Stimulated activated CD8-positive, alpha-beta memory T cell treated with anti-CD3 and anti-CD28 coated beads, Interleukin-2, amount 100 ng/mL, for 1 hour (primary cell): Measurements from ENCODE around the gene UPK3A.

Experiments
- DNase-seq, 2 donors: peaks; one replicate each; pipeline ENCODE4 v3.0.0-alpha.2; 2020; ENCODE audit warnings: low read depth in 2 of 2

Gene UPK3A

DNA sequence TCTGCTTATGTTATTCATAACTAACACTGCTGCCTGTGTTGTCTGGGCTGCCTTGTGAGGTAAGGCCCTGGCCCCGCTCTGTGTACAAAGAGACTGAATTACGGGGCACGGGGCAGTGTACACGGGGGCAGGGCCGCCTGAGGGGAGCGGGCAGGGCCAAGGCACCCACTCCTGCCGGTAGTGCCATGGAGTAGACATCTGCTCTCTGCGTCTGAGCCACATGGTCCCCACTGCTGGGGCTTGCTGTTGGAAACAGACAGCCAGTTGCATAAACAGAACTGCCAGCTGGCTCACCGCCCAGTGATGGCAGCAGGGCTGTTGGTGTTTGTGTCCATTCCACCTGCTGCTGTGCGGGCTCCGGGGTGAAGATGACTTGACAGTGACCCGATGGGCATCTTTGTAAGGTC, 44.8 kb downstream of the UPK3A start:
- DNase-seq: no peak

DNA sequence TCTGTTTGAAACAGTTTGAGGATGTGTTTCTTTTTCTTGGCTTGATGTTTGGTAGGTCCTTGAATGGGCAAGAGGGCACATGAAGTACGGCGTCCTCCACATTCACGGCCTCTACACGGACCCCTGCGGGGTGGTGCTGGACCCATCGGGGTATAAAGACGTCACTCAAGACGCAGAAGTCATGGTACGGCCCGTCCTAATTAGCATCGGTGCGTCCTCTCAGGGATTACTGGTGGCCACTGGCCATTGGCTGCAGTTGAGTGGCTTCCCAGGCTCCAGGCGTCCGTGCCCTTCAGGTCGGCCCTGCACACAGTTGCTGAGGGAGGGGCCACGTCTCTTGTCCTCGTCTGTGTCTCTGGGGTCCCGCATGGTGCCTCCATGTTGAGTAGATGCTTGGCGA, 45.8 kb downstream of the UPK3A start:
- DNase-seq: no peak

- DNase-seq: no peak
Observed at GRCh38 chr22:45331486-45331885, 46.7 kb downstream of the UPK3A start.

DNA sequence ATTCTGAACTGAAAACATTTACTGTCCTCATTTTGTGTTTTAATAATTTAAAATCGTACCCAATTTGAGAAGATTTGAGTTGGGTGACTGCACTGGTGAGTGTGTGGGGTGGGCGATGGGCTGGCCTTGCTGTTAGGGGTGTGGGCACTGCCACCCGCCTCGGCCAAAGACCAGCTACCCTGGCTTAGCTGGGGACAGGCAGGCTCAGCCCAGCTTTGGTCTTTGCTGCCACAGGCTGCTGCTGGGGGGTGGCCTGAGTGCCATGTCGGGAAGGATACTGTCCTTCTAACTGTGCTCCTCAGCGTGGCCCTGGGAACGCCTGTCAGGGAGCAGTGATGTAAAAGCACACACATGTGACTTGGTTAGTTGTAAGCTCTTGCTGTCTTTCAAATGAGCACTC, 47.3 kb downstream of the UPK3A start:
- no peak for DNase-seq

GRCh38 chr22:45334068-45334467, 49.3 kb downstream of the UPK3A start:
- no peak for DNase-seq

DNA sequence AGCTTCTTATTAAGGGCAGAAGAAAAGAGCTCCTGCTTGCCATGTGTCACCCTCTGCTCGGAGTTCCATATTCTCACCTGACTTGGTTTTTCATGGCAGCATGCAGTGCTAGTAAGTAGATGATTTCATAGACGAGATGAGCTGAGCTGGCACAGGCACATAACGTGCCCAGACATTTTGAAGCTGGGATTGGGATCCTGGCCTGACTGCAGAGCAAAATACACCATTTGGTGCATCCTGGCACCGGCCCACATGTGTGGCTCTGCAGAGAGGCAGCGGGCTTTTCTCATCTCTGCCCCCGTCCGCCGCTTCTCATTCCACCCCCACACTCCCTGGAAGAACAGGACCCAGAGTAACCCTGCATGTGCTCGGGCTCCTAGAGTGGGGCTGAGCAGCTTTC, 49.8 kb downstream of the UPK3A start:
- DNase-seq: no peak

GRCh38 chr22:45335021-45335818, 50.5 kb downstream of the UPK3A start:
- DNase-seq: no peak

DNA sequence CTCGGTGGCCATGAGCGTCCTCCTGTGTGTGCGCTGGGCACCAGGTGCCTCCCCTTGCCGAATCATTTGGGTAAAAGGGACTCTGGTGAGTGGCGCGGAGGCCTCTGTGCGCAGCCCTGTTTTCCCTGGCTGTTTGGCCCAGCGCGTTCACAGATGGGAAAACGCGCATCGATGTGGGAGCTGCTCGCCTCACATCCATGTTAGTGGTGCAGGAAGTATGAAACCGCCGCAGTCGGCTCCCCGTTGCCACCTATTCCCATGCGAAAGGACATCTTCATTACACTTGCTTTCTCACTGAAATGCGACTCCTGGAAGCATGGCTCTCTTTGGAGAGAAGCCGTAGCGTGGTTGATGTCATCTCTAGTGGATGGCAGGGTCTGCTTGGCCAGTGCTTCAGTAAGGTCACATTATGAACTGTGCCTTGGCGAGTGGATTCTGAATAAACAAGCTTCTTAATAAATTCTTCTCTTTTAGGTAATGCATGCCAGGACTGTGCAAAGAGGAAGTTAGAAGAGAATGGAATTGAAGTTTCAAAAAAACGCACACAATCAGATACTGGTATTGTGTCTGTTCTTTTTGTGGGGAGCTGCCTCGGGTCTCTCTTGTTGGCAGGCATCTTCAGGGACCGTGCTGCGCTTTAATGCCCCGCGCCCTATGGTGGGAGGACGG, 51.2 kb downstream of the UPK3A start:
- no peak for DNase-seq

DNA sequence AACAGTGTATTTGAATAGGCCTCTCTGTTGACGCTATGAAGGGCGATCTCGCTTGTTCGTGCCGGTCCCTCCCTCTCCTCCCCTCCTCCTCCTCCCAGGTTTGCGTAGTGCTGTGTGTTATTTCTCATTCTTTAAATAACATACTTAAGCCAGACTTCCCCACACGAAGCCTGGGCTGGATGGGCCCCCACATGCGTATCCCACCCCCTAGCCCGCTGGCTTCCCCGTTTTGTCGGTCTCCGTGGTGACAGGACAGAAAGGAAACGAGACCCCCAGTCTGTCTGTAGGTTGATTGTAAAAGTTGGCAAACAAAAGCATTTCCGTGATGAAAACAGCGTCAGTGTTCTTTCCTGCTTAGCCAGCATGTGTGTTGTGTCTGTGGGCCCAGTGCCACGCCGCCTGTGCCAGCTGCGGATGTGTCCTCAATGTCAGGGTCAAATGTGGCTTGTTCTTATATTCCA, 52.3 kb downstream of the UPK3A start:
- DNase-seq: no peak

- DNase-seq: no peak
Observed at GRCh38 chr22:45337536-45337935, 52.8 kb downstream of the UPK3A start.

DNA sequence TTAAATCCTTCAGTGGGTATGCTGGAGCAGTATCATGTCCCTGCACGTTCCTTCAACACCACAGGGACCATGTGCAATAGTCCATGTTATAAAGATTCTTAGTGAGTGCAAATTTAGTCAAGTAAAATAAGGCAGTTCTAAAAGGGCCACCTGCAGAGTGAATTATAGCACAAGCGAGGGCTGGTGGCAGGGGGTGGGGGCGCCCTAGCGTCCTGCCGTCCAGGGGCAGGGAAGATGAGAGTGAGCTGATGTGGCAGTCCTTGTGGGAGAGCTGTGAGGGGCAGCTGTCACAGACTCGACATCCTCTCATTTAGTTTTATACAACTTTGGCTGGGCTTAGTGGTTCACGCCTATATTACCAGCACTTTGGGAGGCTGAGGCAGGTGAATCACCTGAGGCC, 54.0 kb downstream of the UPK3A start:
- DNase-seq: no peak

DNA sequence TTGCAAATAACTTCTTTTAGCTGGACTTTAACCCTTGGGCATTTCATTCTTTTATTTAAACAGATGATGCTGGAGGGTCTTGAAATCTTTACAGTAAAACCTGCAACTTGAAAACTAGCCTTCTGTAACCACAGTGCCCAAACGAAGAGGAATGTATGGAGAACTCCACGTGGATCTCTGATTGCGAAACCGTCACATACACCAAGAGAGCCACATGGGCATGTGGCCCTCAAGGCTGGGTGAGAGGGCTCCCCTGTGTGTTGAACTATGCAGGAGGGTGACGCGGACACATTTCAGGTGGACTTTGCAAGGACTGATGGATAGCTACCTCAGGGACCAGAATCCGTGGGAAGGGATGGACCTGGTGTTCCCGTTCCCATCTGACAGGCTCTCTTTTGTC, 55.6 kb downstream of the UPK3A start:
- no peak for DNase-seq

DNA sequence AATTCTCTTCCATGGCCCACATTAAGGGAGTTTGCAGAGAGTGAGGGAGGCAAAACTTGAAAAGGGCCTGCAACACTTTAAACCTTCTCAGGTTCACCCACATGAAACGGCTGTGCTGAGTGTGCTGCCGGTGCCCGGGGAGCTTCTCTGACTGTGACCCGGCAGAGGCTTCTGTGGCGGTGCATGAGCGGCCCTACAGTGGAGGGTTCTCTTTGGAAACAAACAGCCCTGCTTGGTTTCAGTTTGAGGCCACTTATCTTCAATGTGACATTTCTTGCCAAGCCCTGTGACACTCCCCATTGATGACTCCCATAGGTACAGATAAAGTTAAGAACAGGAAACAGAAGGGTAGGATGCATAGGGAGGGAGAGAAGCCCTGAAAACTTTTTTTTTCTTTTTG, 56.7 kb downstream of the UPK3A start:
- DNase-seq: no peak

DNA sequence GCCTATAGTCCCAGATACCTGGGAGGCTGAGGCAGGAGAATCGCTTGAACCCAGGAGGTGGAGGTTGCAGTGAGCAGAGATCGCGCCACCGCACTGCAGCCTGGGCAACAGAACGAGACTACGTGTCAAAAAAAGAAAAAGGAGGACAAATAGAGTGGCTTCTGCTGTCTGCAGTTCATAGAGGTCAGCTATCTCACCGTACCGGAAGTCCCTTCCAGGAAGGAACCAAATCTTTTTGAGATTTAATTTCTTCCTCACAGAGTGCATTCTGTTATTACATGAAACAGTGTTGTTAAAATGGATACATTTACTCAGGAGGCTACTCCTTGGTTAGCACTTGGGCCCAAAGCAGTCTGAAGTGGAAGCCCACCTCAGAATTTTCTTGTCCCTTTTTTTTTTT, 58.4 kb downstream of the UPK3A start:
- no peak for DNase-seq

GRCh38 chr22:45344334-45344733, 59.6 kb downstream of the UPK3A start:
- no peak for DNase-seq
